DOHH2 (cell line): ENCODE measurements around the gene MRPL4.
A peak's percentile ranks its signal among the peaks of the same experiment; 100 is the strongest.

Experiments used
- H3F3A ChIP-seq: fragments of 200-600 bp; sonication (generic), shearing (Covaris generic); 2 replicates; pipeline ENCODE4 v1.6.0; 2016; ENCODE audit warnings: antibody characterized with exemption, mild to moderate bottlenecking; ENCODE audit not compliant: control insufficient read depth, insufficient read depth
- H3K27ac ChIP-seq: fragments of 200-600 bp; sonication (generic); 2 replicates; pipeline ENCODE4 v1.5.1; 2014; ENCODE audit warnings: low read depth, mild to moderate bottlenecking, low read length, moderate library complexity
- H3K27me3 ChIP-seq: fragments of 200-600 bp; sonication (generic); 2 replicates; pipeline ENCODE4 v1.6.1; 2014; ENCODE audit warnings: mild to moderate bottlenecking, low read length, mixed read lengths; ENCODE audit not compliant: control insufficient read depth
- H3K36me3 ChIP-seq: fragments of 200-600 bp; sonication (generic); 2 replicates; pipeline ENCODE4 v1.6.1; 2014; ENCODE audit warnings: mild to moderate bottlenecking, low read length, moderate library complexity, mixed read lengths; ENCODE audit not compliant: control insufficient read depth
- H3K4me1 ChIP-seq: fragments of 200-600 bp; sonication (generic); 2 replicates; pipeline ENCODE4 v1.6.1; 2014; ENCODE audit warnings: mild to moderate bottlenecking, low read length, mixed read lengths; ENCODE audit not compliant: control insufficient read depth
- H3K4me2 ChIP-seq: fragments of 200-600 bp; sonication (generic); 2 replicates; pipeline ENCODE4 v1.6.0; 2014; ENCODE audit warnings: mild to moderate bottlenecking, low read length, moderate library complexity
- H3K4me3 ChIP-seq: fragments of 200-600 bp; sonication (generic); 2 replicates; pipeline ENCODE4 v1.5.1; 2014; ENCODE audit warnings: mild to moderate bottlenecking, low read length, mixed read lengths
- H3K79me2 ChIP-seq: fragments of 200-600 bp; sonication (generic); 2 replicates; pipeline ENCODE4 v1.6.1; 2014; ENCODE audit warnings: mild to moderate bottlenecking, low read length, mixed read lengths; ENCODE audit not compliant: control insufficient read depth
- H3K9me2 ChIP-seq: fragments of 200-600 bp; sonication (generic); replicated peaks from 2 replicates; pipeline ENCODE4 v1.6.1; 2014; ENCODE audit warnings: mild to moderate bottlenecking, low read length, mixed read lengths; ENCODE audit not compliant: control insufficient read depth
- H3K9me3 ChIP-seq: fragments of 200-600 bp; sonication (generic); 2 replicates; pipeline ENCODE4 v1.6.1; 2014; ENCODE audit warnings: antibody characterized with exemption, low read length, mixed read lengths; ENCODE audit not compliant: control insufficient read depth, insufficient read depth
- H4K20me1 ChIP-seq: fragments of 200-600 bp; sonication (generic); 2 replicates; pipeline ENCODE4 v1.6.0; 2014; ENCODE audit warnings: low read depth, mild to moderate bottlenecking, antibody characterized with exemption, low read length, moderate library complexity; ENCODE audit not compliant: control insufficient read depth, insufficient read depth
- CTCF ChIP-seq: fragments of 200-600 bp; sonication (generic); IDR thresholded peaks from one replicate; pipeline ENCODE4 v1.5.1; 2014; ENCODE audit warnings: antibody characterized with exemption, mild to moderate bottlenecking, low read depth, low read length; ENCODE audit not compliant: poor library complexity, severe bottlenecking
- EZH2phosphoT487 ChIP-seq: fragments of 200-600 bp; sonication (generic); IDR thresholded peaks from 2 replicates; pipeline ENCODE4 v1.6.1; 2017; ENCODE audit warnings: borderline replicate concordance, mild to moderate bottlenecking, antibody characterized with exemption, low read length, moderate library complexity, mixed read lengths

Gene MRPL4

GRCh38 chr19:10291554-10292205 is 39.7 kb downstream of the MRPL4 start:
- Histone ChIP-seq H3K4me2 (peak overlapping the region; percentile 95), H3K27ac (no peak overlapping the region), H3K9me2 (no peaks in the 10 kb centered on the region), H3F3A (peaks cover 3% of the 10 kb centered on the region), H3K79me2 (no peaks in the 10 kb centered on the region), H3K36me3 (no peaks in the 10 kb centered on the region; the same call in 1 of the 2 replicates), H3K4me3 (peak overlapping the region; percentile 81), H3K4me1 (peaks cover 74% of the 10 kb centered on the region), H3K27me3 (peaks cover 27% of the 10 kb centered on the region), H4K20me1 (no peaks in the 10 kb centered on the region), H3K9me3 (no peaks in the 10 kb centered on the region)
- no peak for TF ChIP-seq EZH2phosphoT487
- TF ChIP-seq CTCF: no peak

GRCh38 chr19:10292206-10292788 is 40.3 kb downstream of the MRPL4 start:
- TF ChIP-seq CTCF: no peak
- TF ChIP-seq EZH2phosphoT487: no peak
- H3K79me2 ChIP-seq: no peaks in the 10 kb centered on the region
- H3K27ac ChIP-seq: no peak overlapping the region
- H3K9me3 ChIP-seq: no peaks in the 10 kb centered on the region
- H3K4me1 ChIP-seq: peaks cover 68% of the 10 kb centered on the region
- H4K20me1 ChIP-seq: no peaks in the 10 kb centered on the region
- H3F3A ChIP-seq: no peaks in the 10 kb centered on the region
- H3K4me3 ChIP-seq: peak overlapping the region; percentile 81
- H3K9me2 ChIP-seq: no peaks in the 10 kb centered on the region
- peaks cover 27% of the 10 kb centered on the region for H3K27me3 ChIP-seq
- no peaks in the 10 kb centered on the region; the same call in 1 of the 2 replicates for H3K36me3 ChIP-seq
- peak overlapping the region; percentile 95 for H3K4me2 ChIP-seq

- TF ChIP-seq EZH2phosphoT487 (no peak), CTCF (no peak)
- H3K9me3 ChIP-seq: no peaks in the 10 kb centered on the region
- H3F3A ChIP-seq: no peaks in the 10 kb centered on the region
- peak overlapping the region; percentile 95 for H3K4me2 ChIP-seq
- peak overlapping the region; percentile 81 for H3K4me3 ChIP-seq
- peaks cover 60% of the 10 kb centered on the region for H3K4me1 ChIP-seq
- no peaks in the 10 kb centered on the region for H3K79me2 ChIP-seq
- H4K20me1 ChIP-seq: no peaks in the 10 kb centered on the region
- no peaks in the 10 kb centered on the region; the same call in 1 of the 2 replicates for H3K36me3 ChIP-seq
- H3K9me2 ChIP-seq: no peaks in the 10 kb centered on the region
- peaks cover 27% of the 10 kb centered on the region for H3K27me3 ChIP-seq
- H3K27ac ChIP-seq: no peak overlapping the region
Measured at GRCh38 chr19:10292789-10293636, 41.0 kb downstream of the MRPL4 start.
